Naive thymus-derived CD4-positive, alpha-beta T cell (primary cell): ENCODE data around the gene FNBP1L. TPM values are rescaled to one million over a fixed set of nuclear protein-coding genes. Genes with fewer than 3 reads are reported as not detected.
A peak's percentile ranks its signal among the peaks of the same experiment; 100 is the strongest.
"Not testable (repeated sequence)": the region's sequence is repeated elsewhere in the genome, so short reads cannot be mapped to it uniquely, and the experiment has no call there.

Source experiments
- ATAC-seq: fragments of 150-1000 bp; cut with Tn5 transposase; 2 replicates; pipeline ENCODE4 v1.10.0; 2021; ENCODE audit warnings: mild to moderate bottlenecking, moderate library complexity
- CTCF ChIA-PET: fragments of 350-600 bp; sonication (Branson Sonifier 250); formaldehyde crosslinking; loops from one replicate; lab custom pipeline; 2021; ENCODE audit warnings: antibody characterized with exemption; lab: Charles Lee
- POLR2A ChIA-PET: fragments of 350-600 bp; sonication (Branson Sonifier 250); formaldehyde crosslinking; loops from one replicate; lab custom pipeline; 2021; ENCODE audit warnings: antibody characterized with exemption, inconsistent platforms; lab: Charles Lee
- DNase-seq, 9 donors: peaks; one replicate each; pipeline versions ENCODE4 v3.0.0 to v3.0.0-alpha.2; 2020 to 2022; ENCODE audit warnings: mixed read lengths in 1 of 9
- H3K27ac ChIP-seq: one replicate; pipeline ENCODE4 v1.7.0; 2013; ENCODE audit warnings: mild to moderate bottlenecking, low read depth, low read length, moderate library complexity
- H3K27me3 ChIP-seq, 2 donors: one replicate each; pipeline ENCODE4 v1.7.0; 2013; ENCODE audit warnings: low read length in 2 of 2, mild to moderate bottlenecking in 2 of 2, moderate library complexity in 2 of 2; ENCODE audit not compliant: control insufficient read depth in 2 of 2, insufficient read depth in 2 of 2
- H3K36me3 ChIP-seq, 3 experiments: 1 replicate in 2 of 3; 2 replicates in 1 of 3; pipeline ENCODE4 v1.7.0; 2013; ENCODE audit warnings: low read length in 3 of 3, mild to moderate bottlenecking in 3 of 3, moderate library complexity in 1 of 3; ENCODE audit not compliant: insufficient read depth in 3 of 3, control insufficient read depth in 2 of 3
- H3K4me1 ChIP-seq, 2 donors: one replicate each; pipeline ENCODE4 v1.7.0; 2013; ENCODE audit warnings: low read length in 2 of 2, mild to moderate bottlenecking in 2 of 2, moderate library complexity in 1 of 2; ENCODE audit not compliant: control insufficient read depth in 2 of 2, insufficient read depth in 2 of 2
- H3K4me3 ChIP-seq: 2 replicates; pipeline ENCODE4 v1.7.0; 2013; ENCODE audit warnings: mild to moderate bottlenecking, low read length
- H3K9me3 ChIP-seq, 3 experiments: 1 replicate in 2 of 3; 2 replicates in 1 of 3; pipeline ENCODE4 v1.7.0; 2013; ENCODE audit warnings: low read length in 3 of 3; ENCODE audit not compliant: control insufficient read depth in 2 of 3
- H3K27ac Mint-ChIP-seq, 9 donors: one replicate each; pipeline ENCODE4 v1.8.0; 2020 to 2022; ENCODE audit warnings: mixed read lengths in 9 of 9, mild to moderate bottlenecking in 8 of 9, moderate library complexity in 5 of 9, inconsistent platforms in 2 of 9
- H3K27me3 Mint-ChIP-seq, 5 donors: one replicate each; pipeline ENCODE4 v1.8.0; 2021 to 2022; ENCODE audit warnings: mixed read lengths in 5 of 5, mild to moderate bottlenecking in 1 of 5
- H3K36me3 Mint-ChIP-seq, 5 donors: one replicate each; pipeline ENCODE4 v1.8.0; 2020 to 2022; ENCODE audit warnings: mixed read lengths in 5 of 5, mild to moderate bottlenecking in 3 of 5, inconsistent platforms in 1 of 5
- H3K4me1 Mint-ChIP-seq, 7 donors: one replicate each; pipeline ENCODE4 v1.8.0; 2020 to 2022; ENCODE audit warnings: mixed read lengths in 7 of 7, mild to moderate bottlenecking in 3 of 7, inconsistent platforms in 1 of 7
- H3K4me3 Mint-ChIP-seq, 10 donors: one replicate each; pipeline ENCODE4 v1.8.0; 2020 to 2022; ENCODE audit warnings: mild to moderate bottlenecking in 10 of 10, mixed read lengths in 10 of 10, moderate library complexity in 6 of 10, inconsistent platforms in 2 of 10
- H3K9me3 Mint-ChIP-seq, 11 donors: one replicate each; pipeline ENCODE4 v1.8.0; 2020 to 2022; ENCODE audit warnings: mixed read lengths in 11 of 11, mild to moderate bottlenecking in 4 of 11, inconsistent platforms in 1 of 11, moderate library complexity in 1 of 11
- intact Hi-C, 2 donors: fragments of 100-400 bp; cut with micrococcal nuclease; formaldehyde crosslinking; loops; one replicate each; pipeline ENCODE4 v1.15.1; 2023
- polyA plus RNA-seq, 2 donors: library from polyadenylated mRNA; unstranded; fragments of 300-500 nt; fragmentation: Illumina TruSeq; gene quantifications; one replicate each; pipeline ENCODE4 v1.2.3, GENCODE V29; 2021
- total RNA-seq, 6 experiments: library from RNA in 5 of 6; stranded (reverse) in 5 of 6; gene quantifications; 1 replicate in 5 of 6; 2 replicates in 1 of 6; pipeline ENCODE4 v1.2.3 and lab custom pipeline; 2021 to 2026

Gene FNBP1L
- total and polyA plus RNA-seq, 7 experiments from 2014 or later = 0.07 to 2.6 (median 1.1) TPM

DNA sequence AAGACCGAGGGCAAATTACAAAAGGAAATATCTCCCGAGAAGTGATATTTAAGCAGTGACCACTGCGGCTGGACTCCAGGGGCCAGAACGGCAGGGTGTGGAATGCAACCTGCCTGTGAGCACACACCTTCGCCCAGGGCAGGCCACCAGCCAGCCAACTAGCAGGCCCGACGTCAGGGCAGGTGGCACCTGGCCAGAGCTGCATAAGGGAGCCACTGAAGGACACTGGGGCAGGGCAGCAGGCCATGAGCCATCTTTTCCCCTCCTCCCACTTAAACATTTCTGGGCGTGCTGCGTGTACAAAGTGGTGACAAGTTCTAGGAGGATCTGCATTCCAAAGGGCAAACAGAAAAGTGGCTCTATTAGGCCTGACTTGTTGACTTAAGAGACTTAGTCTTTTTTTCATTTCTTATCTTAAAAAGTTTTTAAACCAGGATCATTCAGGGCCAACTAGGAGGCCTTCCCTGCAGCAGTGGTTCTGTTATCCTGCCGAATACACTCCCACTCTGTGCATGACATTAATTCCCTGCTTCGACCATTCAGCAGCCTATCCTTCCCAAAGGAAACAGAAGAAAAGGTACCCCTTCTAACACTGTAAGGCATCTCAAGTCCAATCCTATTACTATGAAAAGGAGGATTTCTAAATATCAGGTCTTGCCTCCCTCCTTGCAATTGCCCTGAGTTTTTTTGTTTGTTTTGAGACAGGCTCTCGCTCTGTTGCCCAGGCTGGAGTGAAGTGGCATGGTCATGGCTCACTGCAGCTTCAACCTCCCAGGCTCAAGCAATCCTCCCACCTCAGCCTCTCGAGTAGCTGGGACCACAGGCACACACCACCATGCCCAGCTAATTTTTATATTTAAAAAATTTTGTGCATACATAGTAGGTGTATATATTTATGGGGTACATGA, 137.4 kb downstream of the FNBP1L start:
- H3K4me3 Mint-ChIP-seq = no peak overlapping the region
- peaks cover 0 to 8% (median 0%) of the 10 kb centered on the region in 5 donors for H3K27me3 Mint-ChIP-seq
- Histone ChIP-seq H3K4me3 (no peak overlapping the region), H3K27me3 (no peaks in the 10 kb centered on the region), H3K9me3 (no peaks in the 10 kb centered on the region), H3K36me3 (no peaks in the 10 kb centered on the region), H3K27ac (no peak overlapping the region), H3K4me1 (no peaks in the 10 kb centered on the region)
- no peak overlapping the region for H3K27ac Mint-ChIP-seq
- no peak for DNase-seq
- intact Hi-C loops = no loop called here
- no peak for ATAC-seq
- CTCF ChIA-PET = no interaction called here
- POLR2A ChIA-PET = no interaction called here
- H3K36me3 Mint-ChIP-seq = no peaks in the 10 kb centered on the region
- H3K4me1 Mint-ChIP-seq = peaks cover 0 to 6% (median 2%) of the 10 kb centered on the region in 7 donors
- no peaks in the 10 kb centered on the region for H3K9me3 Mint-ChIP-seq

GRCh38 chr1:93587354-93587753, 139.4 kb downstream of the FNBP1L start:
- Histone ChIP-seq H3K36me3 (no peaks in the 10 kb centered on the region), H3K4me3 (no peak overlapping the region), H3K27ac (no peak overlapping the region), H3K27me3 (no peaks in the 10 kb centered on the region), H3K4me1 (no peaks in the 10 kb centered on the region), H3K9me3 (no peaks in the 10 kb centered on the region)
- CTCF ChIA-PET = interaction anchor here (0.7 kb wide), 1 partner anchor 363 kb away, joined by 6 read pairs; no protein-coding TSS in a partner anchor
- intact Hi-C loops = no loop called here
- no peak for DNase-seq
- Mint-ChIP-seq H3K27me3 (peaks cover 0 to 13% (median 3%) of the 10 kb centered on the region in 5 donors), H3K9me3 (no peaks in the 10 kb centered on the region), H3K36me3 (no peaks in the 10 kb centered on the region), H3K4me3 (no peak overlapping the region), H3K4me1 (peaks cover 5 to 19% (median 12%) of the 10 kb centered on the region in 7 donors), H3K27ac (peak overlapping the region in 1 of 9 donors; percentile 65)
- ATAC-seq = no peak
- POLR2A ChIA-PET = no interaction called here

GRCh38 chr1:93588206-93588605, 140.3 kb downstream of the FNBP1L start:
- Mint-ChIP-seq H3K9me3 (no peaks in the 10 kb centered on the region), H3K4me1 (peaks cover 5 to 19% (median 12%) of the 10 kb centered on the region in 7 donors), H3K36me3 (no peaks in the 10 kb centered on the region), H3K27me3 (peaks cover 0 to 13% (median 5%) of the 10 kb centered on the region in 5 donors), H3K27ac (no peak overlapping the region), H3K4me3 (no peak overlapping the region)
- H3K4me3 ChIP-seq = no peak overlapping the region
- intact Hi-C loops = no loop called here
- DNase-seq = no peak
- no peaks in the 10 kb centered on the region for H3K27me3 ChIP-seq
- H3K4me1 ChIP-seq = no peaks in the 10 kb centered on the region
- no peaks in the 10 kb centered on the region for H3K9me3 ChIP-seq
- no peaks in the 10 kb centered on the region for H3K36me3 ChIP-seq
- CTCF ChIA-PET = interaction anchor here (0.7 kb wide), 1 partner anchor 364 kb away, joined by 6 read pairs; no protein-coding TSS in a partner anchor
- no peak overlapping the region for H3K27ac ChIP-seq
- POLR2A ChIA-PET = no interaction called here
- ATAC-seq = peak; percentile 45

GRCh38 chr1:93588955-93589354, 141.0 kb downstream of the FNBP1L start:
- Histone ChIP-seq H3K36me3 (no peaks in the 10 kb centered on the region), H3K4me3 (no peak overlapping the region), H3K4me1 (no peaks in the 10 kb centered on the region), H3K27ac (no peak overlapping the region), H3K27me3 (no peaks in the 10 kb centered on the region), H3K9me3 (no peaks in the 10 kb centered on the region)
- intact Hi-C loops = no loop called here
- DNase-seq (no peak), ATAC-seq (no peak)
- peaks cover 0 to 13% (median 5%) of the 10 kb centered on the region in 5 donors for H3K27me3 Mint-ChIP-seq
- ChIA-PET CTCF (no interaction called here), POLR2A (no interaction called here)
- H3K36me3 Mint-ChIP-seq = no peaks in the 10 kb centered on the region
- no peaks in the 10 kb centered on the region for H3K9me3 Mint-ChIP-seq
- H3K27ac Mint-ChIP-seq = no peak overlapping the region
- peaks cover 5 to 19% (median 12%) of the 10 kb centered on the region in 7 donors for H3K4me1 Mint-ChIP-seq
- H3K4me3 Mint-ChIP-seq = no peak overlapping the region

GRCh38 chr1:93591291-93591675, 143.4 kb downstream of the FNBP1L start:
- peaks cover 0 to 22% (median 5%) of the 10 kb centered on the region in 5 donors for H3K27me3 Mint-ChIP-seq
- H3K27ac Mint-ChIP-seq = peak overlapping the region in 2 of 9 donors; percentile 10 to 26
- H3K36me3 Mint-ChIP-seq, intact Hi-C loops, H3K4me1 ChIP-seq, H3K27ac ChIP-seq, H3K4me3 Mint-ChIP-seq, H3K4me3 ChIP-seq, DNase-seq, POLR2A ChIA-PET, H3K27me3 ChIP-seq, H3K9me3 ChIP-seq, H3K36me3 ChIP-seq, H3K9me3 Mint-ChIP-seq: not testable (repeated sequence)
- peaks cover 5 to 19% (median 12%) of the 10 kb centered on the region in 7 donors for H3K4me1 Mint-ChIP-seq
- ATAC-seq = peak; percentile 10
- CTCF ChIA-PET = interaction anchor here (1.1 kb wide), 1 partner anchor 38 kb away, joined by 3 read pairs; no protein-coding TSS in a partner anchor

DNA sequence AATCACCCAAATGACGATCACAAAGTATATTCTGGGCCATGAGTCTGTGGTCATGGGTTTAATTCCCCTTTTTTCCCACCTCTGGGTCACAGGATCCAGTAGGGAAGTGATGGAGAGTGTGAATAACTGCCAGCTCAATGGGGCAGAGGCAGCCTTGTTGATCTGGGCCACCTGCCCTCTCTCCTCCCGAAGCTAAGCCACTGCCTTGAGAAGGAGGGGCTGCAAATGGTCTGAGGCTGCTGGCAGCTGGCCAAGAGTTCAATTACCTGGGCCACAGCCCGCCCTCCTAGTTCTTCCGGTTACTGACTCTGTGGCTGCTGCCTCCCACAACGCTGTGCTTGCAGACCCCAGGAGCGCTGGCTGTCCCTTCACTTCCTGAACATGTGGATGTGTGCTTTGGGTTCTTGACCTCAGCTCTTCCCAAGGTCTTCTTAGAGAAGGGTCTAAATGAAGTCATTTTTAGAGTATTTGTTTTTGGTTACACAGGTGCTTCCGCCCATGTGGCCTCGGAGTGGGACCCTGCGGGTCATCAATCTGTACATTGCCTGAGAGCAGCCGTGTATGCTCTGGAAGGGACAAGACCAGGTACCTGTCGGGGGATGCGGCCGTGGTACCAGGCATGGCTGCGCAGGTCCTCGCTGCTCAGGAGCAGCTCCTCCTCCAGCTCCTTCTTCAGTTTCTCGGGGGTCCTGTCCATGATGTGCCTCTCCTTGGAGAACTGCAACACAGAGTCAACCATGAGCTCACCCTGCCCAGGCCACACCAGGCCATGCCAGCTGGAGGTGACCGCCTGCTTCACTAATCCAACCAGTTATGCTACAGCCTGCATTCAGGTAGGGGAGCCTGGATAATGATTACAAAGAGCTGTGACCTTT, 144.0 kb downstream of the FNBP1L start:
- no peaks in the 10 kb centered on the region for H3K36me3 ChIP-seq
- intact Hi-C loops = no loop called here
- ChIA-PET CTCF (interaction anchor here (1.1 kb wide), 1 partner anchor 37 kb away, joined by 3 read pairs; no protein-coding TSS in a partner anchor), POLR2A (interaction anchor here (0.6 kb wide), 1 partner anchor 188 kb away, joined by 3 read pairs; no protein-coding TSS in a partner anchor)
- no peak overlapping the region for H3K4me3 ChIP-seq
- no peak overlapping the region for H3K27ac ChIP-seq
- peak overlapping the region in 6 of 10 donors; percentile 30 to 64 (median 52) for H3K4me3 Mint-ChIP-seq
- H3K27me3 ChIP-seq = no peaks in the 10 kb centered on the region
- DNase-seq (no peak), ATAC-seq (peak; percentile 40)
- H3K27me3 Mint-ChIP-seq = peaks cover 0 to 28% (median 5%) of the 10 kb centered on the region in 5 donors
- H3K36me3 Mint-ChIP-seq = no peaks in the 10 kb centered on the region
- H3K4me1 ChIP-seq = no peaks in the 10 kb centered on the region
- peak overlapping the region in 2 of 9 donors; percentile 10 to 26 for H3K27ac Mint-ChIP-seq
- no peaks in the 10 kb centered on the region for H3K9me3 ChIP-seq
- H3K4me1 Mint-ChIP-seq = peaks cover 5 to 19% (median 12%) of the 10 kb centered on the region in 7 donors
- no peaks in the 10 kb centered on the region for H3K9me3 Mint-ChIP-seq
